GM19463 (cell line): ENCODE data around the gene LRRC7.
A peak's percentile ranks its signal among the peaks of the same experiment; 100 is the strongest.
"Not testable (repeated sequence)": the region's sequence is repeated elsewhere in the genome, so short reads cannot be mapped to it uniquely, and the experiment has no call there.

Experiments
- ATAC-seq: cut with Tn5 transposase; IDR thresholded peaks from one replicate; pipeline ENCODE4 v1.9.1; 2021; ENCODE audit warnings: mild to moderate bottlenecking, moderate library complexity; ENCODE audit not compliant: unreplicated experiment

LRRC7 gene

GRCh38 chr1:69693921-69694675 lies 126.4 kb downstream of the LRRC7 start:
- no peak for ATAC-seq

- no peak for ATAC-seq
Observed at GRCh38 chr1:69697340-69697739, 129.6 kb downstream of the LRRC7 start.

DNA sequence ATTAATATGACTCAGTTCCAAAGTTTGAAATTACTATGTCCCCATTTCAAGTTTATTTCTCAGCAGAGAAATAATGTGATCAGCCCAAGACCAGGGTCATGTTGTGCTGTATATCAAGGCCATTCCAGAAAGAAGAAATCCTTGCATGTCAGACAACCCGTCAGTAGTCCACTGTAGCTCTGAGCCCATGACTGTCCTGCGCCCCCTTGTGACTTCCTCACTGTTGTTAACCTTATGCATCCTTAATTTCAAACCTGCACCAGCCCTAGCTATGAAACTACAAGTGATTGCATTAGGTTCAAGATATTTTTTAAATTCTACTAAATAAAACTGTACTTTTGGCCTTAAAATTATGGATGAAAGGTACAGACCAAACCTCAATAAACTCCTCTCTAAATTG lies 133.0 kb downstream of the LRRC7 start:
- peak; percentile 42 for ATAC-seq

DNA sequence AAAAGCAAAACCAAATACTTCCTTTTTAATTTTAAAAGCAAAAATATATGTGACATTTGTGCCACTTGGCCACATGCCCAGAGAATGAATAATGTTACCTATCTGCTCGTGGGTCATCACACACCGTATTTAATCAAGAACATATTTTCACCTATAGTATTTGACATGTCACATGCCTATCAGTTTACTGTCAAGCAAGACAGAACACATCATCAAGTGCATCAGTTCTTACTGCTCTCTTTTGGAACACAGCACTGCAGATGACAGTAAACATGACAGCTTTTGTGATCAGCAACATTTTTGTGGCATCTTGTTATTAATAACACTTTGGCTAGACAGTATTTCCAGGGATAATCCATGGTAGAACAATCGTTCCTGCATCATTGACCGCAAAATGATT lies 134.4 kb downstream of the LRRC7 start:
- ATAC-seq, result no peak

DNA sequence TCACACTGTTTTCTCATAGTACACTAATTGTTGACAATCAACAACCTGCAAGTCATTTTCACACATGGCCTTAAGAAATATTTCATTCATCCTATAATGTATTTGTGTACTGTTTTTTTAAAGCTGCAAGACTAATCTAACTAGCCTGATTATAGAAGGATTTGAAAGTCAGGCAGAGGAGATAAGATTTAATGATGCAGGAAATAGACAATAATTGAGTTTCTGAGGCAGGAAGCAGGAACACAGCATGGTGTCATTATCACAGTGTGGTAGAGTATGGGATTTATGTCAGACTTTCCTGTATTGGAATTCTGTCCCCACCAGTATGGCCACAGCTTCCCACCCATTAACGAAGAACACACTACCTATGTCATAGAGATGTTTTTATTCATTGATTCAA lies 138.8 kb downstream of the LRRC7 start:
- no peak for ATAC-seq

DNA sequence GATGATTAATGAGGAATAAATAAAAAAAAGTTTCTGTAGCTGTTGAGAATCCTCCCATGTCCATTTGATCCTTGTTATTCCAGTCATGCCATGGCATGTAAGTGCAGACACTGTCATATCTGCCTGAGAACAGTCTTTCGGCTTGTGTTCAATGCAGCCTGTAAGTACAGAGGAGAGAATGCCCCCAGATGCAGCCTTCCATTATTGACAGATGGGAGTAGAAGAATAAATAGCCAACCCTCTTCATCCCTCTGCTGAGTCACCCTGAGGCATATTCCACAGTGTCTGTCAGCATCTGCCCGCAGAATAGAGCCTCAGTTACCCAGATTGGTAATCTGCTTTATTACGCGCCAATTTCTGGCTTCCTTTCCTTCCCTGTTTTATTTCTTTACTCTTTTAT lies 139.4 kb downstream of the LRRC7 start:
- no peak for ATAC-seq

DNA sequence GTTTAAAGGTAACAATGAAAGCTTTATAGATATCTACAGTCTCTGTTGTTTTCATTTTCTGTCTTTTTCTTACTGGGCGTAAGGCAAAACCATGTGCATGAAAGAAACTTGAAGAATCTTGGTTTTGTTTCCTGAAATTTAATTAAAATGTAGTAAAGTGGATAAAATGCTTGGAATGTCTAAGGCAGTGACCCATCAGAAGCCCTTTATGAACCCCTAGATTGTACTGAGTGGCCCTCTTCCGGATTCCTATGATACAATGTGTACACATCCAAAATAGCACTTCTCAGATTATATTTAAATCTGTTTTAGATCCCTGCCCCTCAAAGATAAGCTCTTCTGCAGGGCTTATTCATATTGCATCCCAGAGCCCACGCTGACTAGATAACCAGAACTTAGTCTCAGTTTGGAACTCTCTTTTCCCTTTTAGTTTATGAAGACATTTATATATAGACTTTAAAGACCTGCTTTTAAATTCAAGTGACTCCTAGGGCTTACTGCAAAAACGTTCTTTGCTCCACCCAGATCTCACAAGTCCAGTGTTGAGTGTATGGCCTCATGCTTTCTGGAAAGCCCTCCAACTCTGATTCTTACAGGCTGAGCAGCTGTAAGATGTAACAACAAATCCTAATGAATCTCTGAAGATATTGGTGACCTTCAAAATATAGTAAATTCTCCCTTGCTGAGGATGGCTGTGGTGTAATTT lies 142.9 kb downstream of the LRRC7 start:
- ATAC-seq, result no peak

GRCh38 chr1:69711190-69711930 lies 143.6 kb downstream of the LRRC7 start:
- no peak for ATAC-seq

DNA sequence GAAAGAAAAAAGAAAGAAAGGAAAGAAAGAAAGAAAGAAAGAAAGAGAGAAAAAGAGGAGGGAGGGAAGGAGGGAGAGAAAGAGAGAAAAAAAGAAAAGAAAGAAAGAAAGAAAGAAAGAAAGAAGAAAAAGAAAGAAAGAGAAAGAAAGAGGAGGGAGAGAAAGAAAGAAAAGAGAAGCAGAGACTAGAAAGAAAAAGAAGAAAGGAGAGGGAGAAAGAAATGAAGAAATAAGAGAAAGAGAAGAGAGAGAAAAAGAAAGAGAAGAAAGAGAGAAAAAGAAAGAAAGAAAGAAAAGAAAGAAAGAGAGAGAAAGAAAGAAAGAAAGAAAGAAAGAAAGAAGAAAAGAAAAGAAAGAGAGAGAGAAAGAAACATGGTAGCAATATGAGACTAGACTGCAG lies 150.1 kb downstream of the LRRC7 start:
- not testable (repeated sequence) for ATAC-seq

GRCh38 chr1:69728206-69728605 lies 160.5 kb downstream of the LRRC7 start:
- no peak for ATAC-seq

- ATAC-seq, result no peak
Observed at GRCh38 chr1:69733061-69733460, 165.3 kb downstream of the LRRC7 start.

DNA sequence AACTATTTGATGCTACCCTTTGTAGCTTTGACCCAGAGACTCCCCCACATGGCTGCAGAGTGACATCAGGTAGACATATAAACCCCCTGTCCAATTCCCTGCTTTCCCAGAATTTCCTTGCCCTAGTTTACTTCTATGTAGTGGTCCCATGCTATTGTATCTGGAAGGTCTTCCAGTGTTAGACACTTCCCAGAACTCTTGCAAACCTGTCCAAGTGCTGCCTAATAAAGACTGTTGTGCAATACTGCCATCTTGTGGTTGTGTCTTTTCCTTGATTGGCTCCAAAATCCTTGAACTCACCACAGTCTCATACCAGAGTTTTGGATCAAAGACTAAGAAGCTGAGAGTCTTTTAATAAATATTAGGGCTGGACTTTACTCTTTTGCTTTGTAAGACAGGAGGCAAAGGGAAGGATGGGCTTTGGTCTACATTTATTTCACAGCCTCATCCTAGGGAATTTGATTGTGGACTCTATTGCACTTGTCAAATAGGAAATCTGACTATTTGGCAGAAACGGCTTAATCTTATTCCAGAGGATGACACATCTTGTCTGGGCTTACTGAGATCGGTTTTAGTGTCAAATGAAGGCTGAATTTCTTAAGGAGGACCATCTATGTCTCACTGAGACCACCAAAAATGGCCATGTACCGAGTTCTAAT lies 169.9 kb downstream of the LRRC7 start:
- ATAC-seq, result peak; percentile 83

DNA sequence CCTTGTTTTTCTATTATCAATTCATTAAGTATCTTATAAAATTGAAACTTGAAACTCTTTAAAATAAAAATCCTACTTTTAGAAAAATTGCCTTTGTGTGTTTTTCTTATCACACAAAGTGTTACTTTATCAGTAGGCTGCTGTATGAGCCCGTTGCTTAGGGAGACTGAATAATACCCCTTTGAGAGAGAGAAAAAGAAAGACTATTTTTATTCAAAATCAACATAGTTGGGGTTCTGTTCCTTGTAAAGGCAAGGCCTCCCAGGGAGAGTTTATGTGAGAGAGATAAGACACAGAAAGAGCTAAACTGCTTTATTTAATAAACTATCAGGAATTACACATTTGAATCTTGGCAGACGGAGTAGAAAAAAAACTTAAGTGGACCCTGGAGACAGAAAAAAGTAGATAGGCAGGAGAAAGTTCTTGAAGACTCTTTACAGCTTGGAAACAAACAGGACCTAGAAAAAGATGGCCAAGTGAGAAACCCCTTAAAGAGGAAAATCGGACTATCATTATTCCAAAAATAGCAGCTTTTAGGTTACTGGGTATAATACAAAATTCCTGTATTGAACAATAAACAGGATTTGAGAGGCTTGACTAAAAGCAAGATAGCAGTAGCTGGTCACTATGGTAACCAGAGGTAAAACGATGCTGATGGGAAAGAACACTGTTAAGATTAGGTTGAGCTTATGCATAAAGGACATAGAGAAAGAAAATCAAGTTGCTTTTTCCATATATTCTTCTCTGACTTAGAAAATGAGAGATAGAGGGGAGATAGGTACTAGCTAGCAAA lies 170.9 kb downstream of the LRRC7 start:
- no peak for ATAC-seq

GRCh38 chr1:69739251-69739605 lies 171.5 kb downstream of the LRRC7 start:
- ATAC-seq, result no peak

- no peak for ATAC-seq
Observed at GRCh38 chr1:69743146-69743545, 175.4 kb downstream of the LRRC7 start.

GRCh38 chr1:69744381-69744780 lies 176.7 kb downstream of the LRRC7 start:
- ATAC-seq, result no peak

- ATAC-seq, result no peak
Observed at GRCh38 chr1:69747207-69747606, 179.5 kb downstream of the LRRC7 start.

DNA sequence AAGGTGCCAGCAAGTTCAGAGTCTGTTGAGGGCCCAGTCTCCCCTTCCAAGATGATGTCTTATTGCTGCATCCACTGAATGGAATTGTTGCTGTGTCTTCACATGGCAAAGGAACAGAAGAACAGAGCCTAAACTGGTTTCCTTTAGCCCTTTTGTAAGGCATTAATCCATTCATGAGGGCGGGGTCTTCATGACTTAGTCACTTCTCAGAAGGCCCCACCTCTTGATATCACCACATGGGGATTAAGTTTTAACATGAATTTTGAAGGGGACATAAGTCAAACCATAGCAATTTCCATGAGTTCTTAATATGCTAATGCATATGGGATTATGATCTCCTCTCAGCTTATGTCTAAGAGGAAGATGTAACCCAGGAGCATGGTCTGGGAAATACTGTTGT lies 182.9 kb downstream of the LRRC7 start:
- no peak for ATAC-seq

DNA sequence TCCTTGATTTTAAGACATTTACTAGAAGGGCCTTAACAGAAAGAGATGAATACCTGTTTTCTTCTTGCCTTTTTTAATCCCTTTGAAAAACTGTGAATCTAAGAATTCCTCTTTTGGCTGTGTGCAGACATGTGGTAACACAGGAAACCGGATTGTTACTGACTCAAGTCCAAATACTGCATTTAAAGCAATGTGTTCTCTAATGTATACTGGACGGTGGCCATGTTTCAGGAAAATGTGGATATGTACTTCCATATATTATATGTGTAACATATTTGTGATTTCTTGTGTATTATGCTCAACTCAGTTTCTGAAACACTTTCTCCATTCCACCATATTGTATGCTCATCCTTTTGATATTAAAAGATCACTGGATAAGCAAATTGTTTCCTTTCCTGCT lies 185.1 kb downstream of the LRRC7 start:
- ATAC-seq, result no peak

GRCh38 chr1:69754521-69754920 lies 186.8 kb downstream of the LRRC7 start:
- no peak for ATAC-seq

- ATAC-seq, result no peak
Observed at GRCh38 chr1:69755647-69756046, 187.9 kb downstream of the LRRC7 start.
